Measurements from ENCODE around the gene RASL11A. TPM values are rescaled to one million over a fixed set of nuclear protein-coding genes. Genes with fewer than 3 reads are reported as not detected.

Gene RASL11A
- total RNA-seq, 1 experiment from 2014 or later = 21.0 TPM

DNA sequence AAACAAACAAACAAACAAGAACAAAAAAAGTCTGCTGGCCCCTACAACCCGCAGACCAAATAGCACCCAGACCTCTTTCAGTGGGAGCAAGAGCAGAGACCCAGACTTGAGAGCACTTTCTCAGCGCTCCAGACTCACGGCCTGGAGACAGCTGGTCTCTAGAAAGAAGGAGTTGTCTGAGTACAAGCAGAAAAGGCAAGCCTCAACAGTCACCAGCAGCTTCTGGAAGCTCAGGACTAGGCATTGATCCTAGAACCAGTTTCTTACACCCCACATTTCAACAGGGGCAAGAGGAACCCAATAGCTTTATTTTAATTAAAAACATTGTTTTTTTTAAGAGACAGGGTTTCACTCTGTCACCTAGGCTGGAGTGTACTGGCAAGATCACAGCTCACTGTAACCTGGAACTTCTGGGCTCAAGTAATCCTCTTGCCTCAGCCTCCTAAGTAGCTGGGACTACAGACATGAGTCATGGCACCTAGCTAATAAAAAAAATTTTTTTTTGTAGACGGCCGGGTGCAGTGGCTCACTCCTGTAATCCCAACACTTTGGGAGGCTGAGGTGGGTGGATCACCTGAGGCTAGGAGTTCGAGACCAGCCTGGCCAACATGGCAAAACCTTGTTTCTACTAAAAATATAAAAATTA lies 30.4 kb downstream of the RASL11A start:
- TF ChIP-seq, protein P1, sequence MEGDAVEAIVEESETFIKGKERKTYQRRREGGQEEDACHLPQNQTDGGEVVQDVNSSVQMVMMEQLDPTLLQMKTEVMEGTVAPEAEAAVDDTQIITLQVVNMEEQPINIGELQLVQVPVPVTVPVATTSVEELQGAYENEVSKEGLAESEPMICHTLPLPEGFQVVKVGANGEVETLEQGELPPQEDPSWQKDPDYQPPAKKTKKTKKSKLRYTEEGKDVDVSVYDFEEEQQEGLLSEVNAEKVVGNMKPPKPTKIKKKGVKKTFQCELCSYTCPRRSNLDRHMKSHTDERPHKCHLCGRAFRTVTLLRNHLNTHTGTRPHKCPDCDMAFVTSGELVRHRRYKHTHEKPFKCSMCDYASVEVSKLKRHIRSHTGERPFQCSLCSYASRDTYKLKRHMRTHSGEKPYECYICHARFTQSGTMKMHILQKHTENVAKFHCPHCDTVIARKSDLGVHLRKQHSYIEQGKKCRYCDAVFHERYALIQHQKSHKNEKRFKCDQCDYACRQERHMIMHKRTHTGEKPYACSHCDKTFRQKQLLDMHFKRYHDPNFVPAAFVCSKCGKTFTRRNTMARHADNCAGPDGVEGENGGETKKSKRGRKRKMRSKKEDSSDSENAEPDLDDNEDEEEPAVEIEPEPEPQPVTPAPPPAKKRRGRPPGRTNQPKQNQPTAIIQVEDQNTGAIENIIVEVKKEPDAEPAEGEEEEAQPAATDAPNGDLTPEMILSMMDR (IDR thresholded peaks at IDR 0.05; ENCODE audit: insufficient read depth in 1 of 2, low read depth in 1 of 2, low read length in 1 of 2, severe bottlenecking in 1 of 2, unreplicated experiment in 1 of 2) = no peak
- ChIA-PET POLR2A (no interaction called here), CTCF (no interaction called here)
- Histone ChIP-seq H3K9me3 (no peaks in the 10 kb centered on the region), H3K4me1 (no peaks in the 10 kb centered on the region), H3K36me3 (ENCODE audit: control insufficient read depth, insufficient read depth, low read length) (no peaks in the 10 kb centered on the region), H3K27me3 (replicated peaks; ENCODE audit: control insufficient read depth, insufficient read depth, low read length) (peaks cover 1% of the 10 kb centered on the region), H3K4me3 (ENCODE audit: low read depth, low read length) (no peak overlapping the region)
- Mint-ChIP-seq H3K4me3 (ENCODE audit: unreplicated experiment) (no peak overlapping the region), H3K9me3 (ENCODE audit: unreplicated experiment) (no peaks in the 10 kb centered on the region), H3K27ac (ENCODE audit: unreplicated experiment) (no peak overlapping the region), H3K36me3 (ENCODE audit: insufficient read depth, unreplicated experiment) (no peaks in the 10 kb centered on the region), H3K4me1 (ENCODE audit: low read depth, unreplicated experiment) (no peaks in the 10 kb centered on the region), H3K27me3 (ENCODE audit: insufficient read depth, unreplicated experiment) (peaks cover 11% of the 10 kb centered on the region)
- no TSS peak for BruUV-seq (replicated peaks)
- DNase-seq = no peak
- intact Hi-C loops (cut with micrococcal nuclease; ENCODE audit: unreplicated experiment) = no loop called here

DNA sequence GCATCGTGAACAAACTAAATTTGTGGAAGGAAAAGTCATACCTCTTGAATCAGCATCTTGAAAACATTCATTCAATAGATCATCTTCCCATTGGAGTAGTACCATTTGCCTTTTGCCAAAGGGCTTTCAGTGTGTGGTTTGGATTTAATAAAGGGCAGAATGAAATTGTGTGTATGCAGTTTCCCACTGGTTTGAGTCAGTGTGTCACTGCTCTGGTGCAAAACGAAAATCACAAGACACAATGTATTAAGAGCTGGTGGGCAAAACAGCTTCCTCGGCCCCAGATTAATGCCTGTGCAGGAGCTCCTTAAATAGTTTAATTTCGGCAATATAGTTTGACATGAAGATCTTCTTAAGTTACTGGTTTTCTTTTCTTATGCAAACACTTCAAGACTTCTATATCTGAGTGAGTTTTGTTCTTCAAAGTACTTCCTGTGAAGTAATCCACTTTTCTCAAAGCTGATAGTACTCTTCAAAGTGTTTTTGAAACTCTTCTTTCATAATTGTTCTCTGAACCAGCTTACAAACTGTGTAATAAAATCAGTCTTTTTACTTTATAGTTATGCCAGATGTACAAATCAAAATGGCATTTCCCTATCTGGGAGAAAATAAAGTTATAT lies 32.1 kb downstream of the RASL11A start:
- intact Hi-C loops (cut with micrococcal nuclease; ENCODE audit: unreplicated experiment) = no loop called here
- no peaks in the 10 kb centered on the region for H3K4me1 ChIP-seq
- peaks cover 1% of the 10 kb centered on the region for H3K27me3 ChIP-seq (replicated peaks; ENCODE audit: control insufficient read depth, insufficient read depth, low read length)
- peaks cover 7% of the 10 kb centered on the region for H3K27me3 Mint-ChIP-seq (ENCODE audit: insufficient read depth, unreplicated experiment)
- no peaks in the 10 kb centered on the region for H3K9me3 Mint-ChIP-seq (ENCODE audit: unreplicated experiment)
- H3K27ac Mint-ChIP-seq (ENCODE audit: unreplicated experiment) = no peak overlapping the region
- no TSS peak for BruUV-seq (replicated peaks)
- DNase-seq = no peak
- no peaks in the 10 kb centered on the region for H3K4me1 Mint-ChIP-seq (ENCODE audit: low read depth, unreplicated experiment)
- no peaks in the 10 kb centered on the region for H3K9me3 ChIP-seq
- ChIA-PET POLR2A (interaction anchor here (0.6 kb wide), 1 partner anchor 311 kb away, joined by 3 read pairs; no protein-coding TSS in a partner anchor), CTCF (no interaction called here)
- H3K36me3 Mint-ChIP-seq (ENCODE audit: insufficient read depth, unreplicated experiment) = no peaks in the 10 kb centered on the region
- TF ChIP-seq, protein P1 (IDR thresholded peaks at IDR 0.05; ENCODE audit: insufficient read depth in 1 of 2, low read depth in 1 of 2, low read length in 1 of 2, severe bottlenecking in 1 of 2, unreplicated experiment in 1 of 2) = no peak
- no peak overlapping the region for H3K4me3 Mint-ChIP-seq (ENCODE audit: unreplicated experiment)
- no peak overlapping the region for H3K4me3 ChIP-seq (ENCODE audit: low read depth, low read length)
- H3K36me3 ChIP-seq (ENCODE audit: control insufficient read depth, insufficient read depth, low read length) = no peaks in the 10 kb centered on the region

DNA sequence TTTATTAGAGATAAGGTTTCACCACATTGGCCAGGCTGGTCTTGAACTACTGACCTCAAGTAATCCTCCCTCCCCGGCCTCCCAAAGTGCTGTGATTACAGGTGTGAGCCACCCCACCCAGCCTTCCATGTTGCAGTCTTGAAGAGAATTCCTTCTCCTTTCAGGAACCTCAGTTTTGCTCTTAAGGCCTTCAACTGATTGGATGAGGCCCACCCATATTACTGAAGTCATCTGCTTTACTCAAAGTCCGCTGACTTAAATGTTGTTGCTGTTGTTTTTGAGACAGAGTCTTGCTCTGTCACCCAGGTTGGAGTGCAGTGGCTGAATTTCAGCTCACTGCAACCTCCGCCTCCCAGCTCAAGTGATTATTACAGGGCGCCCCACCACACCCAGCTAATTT lies 33.5 kb downstream of the RASL11A start:
- H3K36me3 Mint-ChIP-seq (ENCODE audit: insufficient read depth, unreplicated experiment) = no peaks in the 10 kb centered on the region
- POLR2A ChIA-PET = no interaction called here
- no peak overlapping the region for H3K4me3 Mint-ChIP-seq (ENCODE audit: unreplicated experiment)
- no peak for DNase-seq
- H3K9me3 Mint-ChIP-seq (ENCODE audit: unreplicated experiment) = no peaks in the 10 kb centered on the region
- no peaks in the 10 kb centered on the region for H3K4me1 ChIP-seq
- CTCF ChIA-PET = no interaction called here
- H3K27me3 ChIP-seq (replicated peaks; ENCODE audit: control insufficient read depth, insufficient read depth, low read length) = no peaks in the 10 kb centered on the region; the same call in 1 of the 2 replicates
- peaks cover 4% of the 10 kb centered on the region for H3K27me3 Mint-ChIP-seq (ENCODE audit: insufficient read depth, unreplicated experiment)
- no peak overlapping the region for H3K27ac Mint-ChIP-seq (ENCODE audit: unreplicated experiment)
- intact Hi-C loops (cut with micrococcal nuclease; ENCODE audit: unreplicated experiment) = no loop called here
- H3K4me1 Mint-ChIP-seq (ENCODE audit: low read depth, unreplicated experiment) = no peaks in the 10 kb centered on the region
- no peak overlapping the region for H3K4me3 ChIP-seq (ENCODE audit: low read depth, low read length)
- BruUV-seq (replicated peaks) = no TSS peak
- H3K36me3 ChIP-seq (ENCODE audit: control insufficient read depth, insufficient read depth, low read length) = no peaks in the 10 kb centered on the region
- H3K9me3 ChIP-seq = no peaks in the 10 kb centered on the region
- TF ChIP-seq, protein P1 (IDR thresholded peaks at IDR 0.05; ENCODE audit: insufficient read depth in 1 of 2, low read depth in 1 of 2, low read length in 1 of 2, severe bottlenecking in 1 of 2, unreplicated experiment in 1 of 2) = no peak
